ENCODE measurements around the gene DCC. TPM values are rescaled to one million over a fixed set of nuclear protein-coding genes. Genes with fewer than 3 reads are reported as not detected.
A peak's percentile ranks its signal among the peaks of the same experiment; 100 is the strongest.

The DCC gene
- total RNA-seq, 1 experiment from 2014 or later = 14.1 TPM

DNA sequence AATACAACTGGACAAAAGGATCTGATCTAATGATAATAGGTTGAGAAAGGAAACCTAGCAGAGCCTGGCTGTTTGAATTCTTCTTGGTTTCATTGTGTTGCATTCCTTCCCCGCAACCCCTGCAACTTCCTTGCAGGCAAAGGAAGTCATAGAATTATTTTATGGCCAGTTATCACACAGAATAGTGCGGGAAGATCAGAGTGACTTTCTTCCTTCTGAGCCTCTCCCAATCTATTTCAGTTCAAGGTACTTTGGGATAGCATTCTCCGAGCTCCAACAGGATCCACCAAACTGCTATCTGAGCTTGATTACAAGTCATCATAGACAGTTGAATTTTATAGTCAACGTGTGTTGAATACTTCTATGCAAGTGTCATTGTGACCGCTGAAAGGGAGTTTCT lies 441.1 kb downstream of the DCC start:
- no peak for DNase-seq (ENCODE audit: low read depth)

DNA sequence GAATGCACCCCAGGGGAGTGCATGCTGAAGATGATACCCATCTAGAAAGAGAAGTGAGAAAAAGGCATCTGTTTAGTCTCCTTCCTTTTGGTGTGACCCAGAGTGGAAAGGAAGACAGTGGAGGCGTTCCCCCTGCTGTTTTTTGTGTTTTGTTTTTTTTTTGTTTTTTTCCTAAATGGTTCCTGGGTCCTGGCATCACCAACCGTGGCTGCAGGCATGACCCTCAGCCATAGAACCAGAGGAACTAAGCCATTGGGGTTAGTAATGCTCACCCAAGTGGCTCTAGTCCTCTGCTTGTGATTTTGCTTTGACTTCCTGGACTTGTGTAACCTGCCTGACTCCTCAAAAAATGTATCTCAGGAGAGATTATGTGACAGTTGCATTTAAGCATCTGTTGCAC lies 451.3 kb downstream of the DCC start:
- DNase-seq (ENCODE audit: low read depth) = no peak

DNA sequence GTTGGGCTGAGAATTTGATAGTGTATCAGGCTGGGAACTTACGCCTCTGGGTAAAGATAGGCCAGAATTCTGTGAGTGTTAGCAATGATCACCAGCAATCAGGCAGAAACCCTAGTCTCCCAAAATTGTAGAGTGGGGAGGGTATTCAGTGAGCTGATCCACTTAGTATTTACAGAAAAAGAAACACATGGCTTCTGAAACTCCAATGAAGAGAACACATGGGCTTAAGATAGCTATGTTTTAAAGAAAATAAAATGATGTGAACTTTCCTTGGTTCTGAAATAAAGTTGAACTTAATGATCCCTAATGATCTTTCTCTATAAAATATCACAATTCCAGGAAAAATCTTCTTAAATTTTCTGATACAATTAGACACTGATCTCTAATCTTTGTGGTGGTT lies 472.8 kb downstream of the DCC start:
- DNase-seq (ENCODE audit: low read depth) = no peak

- DNase-seq (ENCODE audit: low read depth) = peak; percentile 63
Measured at GRCh38 chr18:52813635-52814416, 473.8 kb downstream of the DCC start.

DNA sequence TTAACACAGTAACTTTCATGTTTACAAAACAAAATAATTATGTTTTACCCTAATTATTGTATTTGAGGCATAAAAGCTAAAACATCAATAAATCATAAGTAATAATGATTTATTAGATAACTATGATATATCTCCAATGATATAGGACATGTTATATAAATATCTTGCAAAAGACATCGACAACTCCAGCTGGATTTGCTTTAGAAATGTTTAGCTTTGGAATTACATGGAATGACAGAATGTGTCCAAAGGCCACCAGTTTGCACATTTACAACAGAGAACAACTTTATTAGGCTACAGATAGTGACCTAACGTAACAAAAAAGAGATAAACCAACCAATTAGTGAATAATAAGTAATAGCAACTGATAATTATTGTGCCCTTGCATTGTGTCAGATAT lies 475.7 kb downstream of the DCC start:
- DNase-seq (ENCODE audit: low read depth) = no peak

GRCh38 chr18:52816121-52816520 lies 476.1 kb downstream of the DCC start:
- DNase-seq (ENCODE audit: low read depth) = peak; percentile 21

GRCh38 chr18:52822160-52822559 lies 482.2 kb downstream of the DCC start:
- no peak for DNase-seq (ENCODE audit: low read depth)

- no peak for DNase-seq (ENCODE audit: low read depth)
Measured at GRCh38 chr18:52824126-52824525, 484.1 kb downstream of the DCC start.

- no peak for DNase-seq (ENCODE audit: low read depth)
Measured at GRCh38 chr18:52826994-52827393, 487.0 kb downstream of the DCC start.

GRCh38 chr18:52829320-52829719 lies 489.3 kb downstream of the DCC start:
- no peak for DNase-seq (ENCODE audit: low read depth)

DNA sequence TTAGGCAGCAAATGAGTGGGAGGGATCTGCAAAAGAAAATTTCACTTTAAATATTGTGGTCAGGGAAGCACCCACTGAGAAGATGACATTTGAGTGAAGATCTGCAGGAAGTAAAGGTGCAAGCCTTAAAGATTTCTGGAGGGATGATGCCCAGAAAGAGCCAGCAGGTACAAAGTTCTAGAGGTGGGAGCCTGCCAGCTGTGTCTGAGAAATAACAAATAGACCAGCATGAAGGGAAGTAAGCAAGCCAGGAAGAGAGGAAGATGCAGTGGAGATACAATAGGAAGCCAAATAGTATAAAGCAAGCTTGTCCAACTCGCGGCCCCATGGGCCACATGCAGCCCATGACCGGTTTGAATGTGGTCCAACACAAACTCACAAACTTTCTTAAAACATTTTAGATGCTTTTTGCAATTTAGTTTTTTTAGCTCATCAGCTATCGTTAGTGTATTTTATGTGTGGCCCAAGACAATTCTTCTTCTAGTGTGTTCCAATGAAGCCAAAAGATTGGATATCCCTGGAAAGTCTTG lies 489.9 kb downstream of the DCC start:
- no peak for DNase-seq (ENCODE audit: low read depth)

GRCh38 chr18:52844323-52844722 lies 504.3 kb downstream of the DCC start:
- DNase-seq (ENCODE audit: low read depth) = peak; percentile 34

- no peak for DNase-seq (ENCODE audit: low read depth)
Measured at GRCh38 chr18:52845036-52845435, 505.0 kb downstream of the DCC start.

GRCh38 chr18:52850031-52850560 lies 510.1 kb downstream of the DCC start:
- DNase-seq (ENCODE audit: low read depth) = no peak

DNA sequence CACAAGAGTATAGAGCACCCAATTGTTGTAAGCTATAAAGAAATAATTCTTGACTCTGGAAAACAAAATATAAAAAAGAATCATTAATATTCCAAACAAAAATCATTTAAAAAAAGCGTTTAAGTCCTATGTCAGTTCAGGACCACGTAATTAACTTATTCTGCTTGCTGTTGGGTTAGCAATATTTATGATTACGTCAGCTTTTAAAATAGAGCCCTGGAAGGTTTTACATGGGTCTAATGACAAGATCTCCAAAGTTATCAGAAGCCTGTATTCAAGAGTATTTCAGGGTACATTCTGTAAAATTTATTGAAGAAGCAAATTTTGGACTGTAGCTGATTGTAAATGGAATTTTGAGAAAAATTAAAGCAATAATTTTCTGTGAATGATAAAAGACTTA lies 521.6 kb downstream of the DCC start:
- no peak for DNase-seq (ENCODE audit: low read depth)

- DNase-seq (ENCODE audit: low read depth) = no peak
Measured at GRCh38 chr18:52869349-52869923, 529.4 kb downstream of the DCC start.

DNA sequence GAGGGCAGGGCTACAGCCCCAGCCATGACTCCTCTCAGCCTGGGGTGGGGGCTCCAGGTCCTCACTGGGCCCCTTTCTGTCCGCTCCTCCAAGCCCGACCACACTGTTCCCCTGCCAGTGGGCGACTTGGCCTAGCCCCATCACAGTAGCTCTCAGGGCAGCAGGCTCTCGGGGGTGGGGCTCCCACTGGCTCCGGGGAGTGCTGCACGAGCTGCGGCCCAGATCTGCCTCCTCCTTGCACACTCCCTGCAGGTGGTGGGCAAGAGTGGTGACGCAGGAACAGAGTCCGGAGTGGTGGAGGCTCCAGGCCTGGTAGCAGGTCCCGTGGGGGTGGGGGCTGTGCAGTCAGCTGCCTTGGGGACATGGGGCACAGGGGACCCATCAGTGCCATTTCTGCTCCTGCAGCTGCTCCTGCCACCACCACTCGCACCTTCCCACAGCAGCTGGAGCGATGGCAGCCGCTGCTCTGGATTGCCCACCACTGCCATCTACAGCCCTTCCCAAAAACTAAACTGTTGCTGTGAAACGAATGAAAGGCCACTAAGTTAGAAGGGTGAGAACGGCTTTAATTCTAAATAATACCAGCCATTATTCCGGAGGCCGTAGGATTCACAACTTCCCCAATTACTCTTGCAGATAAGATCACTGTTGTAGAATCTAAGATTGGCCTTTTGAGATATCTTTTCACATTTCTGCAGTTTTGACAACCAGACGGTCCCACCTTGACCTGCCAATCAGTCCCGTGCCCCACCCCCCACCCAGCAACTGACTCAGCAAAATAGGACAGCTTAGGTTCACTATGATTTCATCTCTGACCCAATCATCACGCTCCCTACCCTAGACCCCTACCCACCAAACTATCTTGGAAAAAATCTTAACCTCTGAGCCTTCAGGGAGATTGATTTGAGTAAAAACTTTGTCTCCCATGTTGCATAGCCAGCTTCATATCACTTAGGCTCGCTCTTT lies 530.2 kb downstream of the DCC start:
- peak; percentile 21 for DNase-seq (ENCODE audit: low read depth)

DNA sequence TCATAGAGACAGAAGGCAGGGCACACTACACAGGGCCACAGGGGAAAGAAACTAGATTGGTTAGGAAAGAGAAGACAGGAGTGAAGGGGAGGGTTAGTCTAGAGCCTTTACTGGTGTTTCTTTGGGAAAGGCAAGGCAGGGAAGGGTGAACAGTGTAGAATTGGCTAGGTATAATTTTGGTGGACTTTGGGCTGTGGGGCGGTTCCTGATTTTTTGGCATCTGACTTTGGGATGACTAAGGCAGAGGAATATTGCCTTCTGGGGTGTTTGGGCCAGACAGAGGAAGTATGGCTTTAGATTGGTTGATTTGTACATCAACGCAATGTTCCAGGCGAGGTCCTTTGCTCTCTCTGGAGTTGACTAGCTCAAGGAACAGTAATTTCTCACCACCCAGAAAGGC lies 534.8 kb downstream of the DCC start:
- no peak for DNase-seq (ENCODE audit: low read depth)

GRCh38 chr18:52875725-52876124 lies 535.7 kb downstream of the DCC start:
- peak; percentile 16 for DNase-seq (ENCODE audit: low read depth)

- DNase-seq (ENCODE audit: low read depth) = no peak
Measured at GRCh38 chr18:52888014-52888413, 548.0 kb downstream of the DCC start.

GRCh38 chr18:52894801-52895200 lies 554.8 kb downstream of the DCC start:
- no peak for DNase-seq (ENCODE audit: low read depth)

Data from HT1080 (cell line).